ENCODE measurements around the gene PLCB4. TPM values are rescaled to one million over a fixed set of nuclear protein-coding genes. Genes with fewer than 3 reads are reported as not detected.

Gene PLCB4
- total RNA-seq, 1 experiment from 2014 or later = 12.6 TPM

DNA sequence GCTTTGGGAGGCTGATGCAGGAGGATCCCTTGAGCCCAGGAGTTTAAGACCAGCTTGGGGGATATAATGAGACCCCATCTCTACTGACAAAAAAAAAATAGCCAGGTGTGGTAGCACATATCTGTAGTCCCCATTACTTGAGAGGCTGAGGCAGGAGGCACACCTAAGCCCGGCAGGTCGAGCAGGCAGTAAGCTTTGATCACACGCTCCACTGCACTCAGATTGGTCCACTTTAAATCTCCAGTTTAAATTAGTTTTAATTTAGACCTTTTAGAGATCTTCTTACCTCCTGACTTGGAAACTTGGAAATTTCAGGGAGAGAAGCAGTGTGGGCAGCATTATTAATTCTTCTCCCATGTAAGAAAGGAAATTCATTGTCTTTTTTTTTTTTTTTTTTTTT, 16.8 kb upstream of the PLCB4 start:
- DNase-seq (ENCODE audit: low spot score) (no peak), ATAC-seq (no peak)
- Mint-ChIP-seq H3K36me3 (peaks cover 19% of the 10 kb centered on the region), H3K9me3 (peaks cover 20% of the 10 kb centered on the region), H3K27me3 (ENCODE audit: low read depth) (no peaks in the 10 kb centered on the region), H3K27ac (no peak overlapping the region), H3K4me1 (peaks cover 14% of the 10 kb centered on the region), H3K4me3 (no peak overlapping the region)
- CTCF ChIA-PET = interaction anchor here (0.7 kb wide), 3 partner anchors 71 to 86 kb away, joined by 3 to 5 read pairs (median 3); no protein-coding TSS in a partner anchor
- TF ChIP-seq TP53 (CRISPR knock-in tag; IDR thresholded peaks at IDR 0.05) (no peak), IRF2 (CRISPR knock-in tag; IDR thresholded peaks at IDR 0.05; ENCODE audit: borderline replicate concordance, low read depth) (no peak), GTF2I (CRISPR knock-in tag; conservative IDR thresholded peaks at IDR 0.05) (no peak), ZNF232 (CRISPR knock-in tag; IDR thresholded peaks at IDR 0.05) (no peak), ZNF263 (CRISPR knock-in tag; IDR thresholded peaks at IDR 0.05; ENCODE audit: low read depth) (no peak)
- TF ChIP-seq, protein P1, sequence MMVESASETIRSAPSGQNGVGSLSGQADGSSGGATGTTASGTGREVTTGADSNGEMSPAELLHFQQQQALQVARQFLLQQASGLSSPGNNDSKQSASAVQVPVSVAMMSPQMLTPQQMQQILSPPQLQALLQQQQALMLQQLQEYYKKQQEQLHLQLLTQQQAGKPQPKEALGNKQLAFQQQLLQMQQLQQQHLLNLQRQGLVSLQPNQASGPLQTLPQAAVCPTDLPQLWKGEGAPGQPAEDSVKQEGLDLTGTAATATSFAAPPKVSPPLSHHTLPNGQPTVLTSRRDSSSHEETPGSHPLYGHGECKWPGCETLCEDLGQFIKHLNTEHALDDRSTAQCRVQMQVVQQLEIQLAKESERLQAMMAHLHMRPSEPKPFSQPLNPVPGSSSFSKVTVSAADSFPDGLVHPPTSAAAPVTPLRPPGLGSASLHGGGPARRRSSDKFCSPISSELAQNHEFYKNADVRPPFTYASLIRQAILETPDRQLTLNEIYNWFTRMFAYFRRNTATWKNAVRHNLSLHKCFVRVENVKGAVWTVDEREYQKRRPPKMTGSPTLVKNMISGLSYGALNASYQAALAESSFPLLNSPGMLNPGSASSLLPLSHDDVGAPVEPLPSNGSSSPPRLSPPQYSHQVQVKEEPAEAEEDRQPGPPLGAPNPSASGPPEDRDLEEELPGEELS (CRISPR knock-in tag; IDR thresholded peaks at IDR 0.05) = no peak
- TF ChIP-seq, protein P2, sequence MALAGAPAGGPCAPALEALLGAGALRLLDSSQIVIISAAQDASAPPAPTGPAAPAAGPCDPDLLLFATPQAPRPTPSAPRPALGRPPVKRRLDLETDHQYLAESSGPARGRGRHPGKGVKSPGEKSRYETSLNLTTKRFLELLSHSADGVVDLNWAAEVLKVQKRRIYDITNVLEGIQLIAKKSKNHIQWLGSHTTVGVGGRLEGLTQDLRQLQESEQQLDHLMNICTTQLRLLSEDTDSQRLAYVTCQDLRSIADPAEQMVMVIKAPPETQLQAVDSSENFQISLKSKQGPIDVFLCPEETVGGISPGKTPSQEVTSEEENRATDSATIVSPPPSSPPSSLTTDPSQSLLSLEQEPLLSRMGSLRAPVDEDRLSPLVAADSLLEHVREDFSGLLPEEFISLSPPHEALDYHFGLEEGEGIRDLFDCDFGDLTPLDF (CRISPR knock-in tag; IDR thresholded peaks at IDR 0.05) = no peak
- TF ChIP-seq, protein P3, sequence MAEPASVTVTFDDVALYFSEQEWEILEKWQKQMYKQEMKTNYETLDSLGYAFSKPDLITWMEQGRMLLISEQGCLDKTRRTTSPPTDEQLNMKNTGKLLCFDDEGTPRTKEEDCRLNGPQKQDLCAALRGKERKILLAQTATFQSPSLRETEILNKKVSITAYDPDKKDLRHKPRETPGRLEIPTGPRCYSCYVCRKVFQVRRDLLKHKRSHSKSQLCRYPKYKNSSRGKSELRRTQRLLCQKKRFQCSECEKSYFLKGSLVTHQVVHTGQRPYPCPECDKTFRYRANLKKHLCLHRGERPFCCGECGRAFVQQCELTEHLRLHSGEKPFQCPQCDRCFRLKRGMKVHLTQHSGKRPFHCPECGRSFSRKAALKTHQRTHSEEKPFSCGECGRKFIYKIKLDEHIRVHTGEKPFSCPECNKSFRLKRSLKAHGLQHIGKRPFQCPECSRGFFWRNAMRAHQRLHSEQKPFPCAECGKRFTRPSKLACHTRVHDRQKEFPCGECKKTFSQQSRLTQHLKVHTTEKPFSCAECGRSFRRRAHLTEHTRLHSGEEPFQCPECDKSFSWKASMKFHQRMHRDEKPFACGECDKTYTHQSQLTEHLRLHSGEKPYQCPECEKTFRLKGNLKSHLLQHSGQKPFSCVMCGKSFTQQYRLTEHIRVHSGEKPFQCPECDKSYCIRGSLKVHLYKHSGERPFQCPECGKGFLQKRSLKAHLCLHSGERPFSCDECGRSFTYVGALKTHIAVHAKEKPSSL (CRISPR knock-in tag; conservative IDR thresholded peaks at IDR 0.05) = no peak
- TF ChIP-seq, protein P4, sequence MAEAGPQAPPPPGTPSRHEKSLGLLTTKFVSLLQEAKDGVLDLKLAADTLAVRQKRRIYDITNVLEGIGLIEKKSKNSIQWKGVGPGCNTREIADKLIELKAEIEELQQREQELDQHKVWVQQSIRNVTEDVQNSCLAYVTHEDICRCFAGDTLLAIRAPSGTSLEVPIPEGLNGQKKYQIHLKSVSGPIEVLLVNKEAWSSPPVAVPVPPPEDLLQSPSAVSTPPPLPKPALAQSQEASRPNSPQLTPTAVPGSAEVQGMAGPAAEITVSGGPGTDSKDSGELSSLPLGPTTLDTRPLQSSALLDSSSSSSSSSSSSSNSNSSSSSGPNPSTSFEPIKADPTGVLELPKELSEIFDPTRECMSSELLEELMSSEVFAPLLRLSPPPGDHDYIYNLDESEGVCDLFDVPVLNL (CRISPR knock-in tag; IDR thresholded peaks at IDR 0.05; ENCODE audit: borderline replicate concordance, low read depth) = no peak
- POLR2A ChIA-PET = no interaction called here

DNA sequence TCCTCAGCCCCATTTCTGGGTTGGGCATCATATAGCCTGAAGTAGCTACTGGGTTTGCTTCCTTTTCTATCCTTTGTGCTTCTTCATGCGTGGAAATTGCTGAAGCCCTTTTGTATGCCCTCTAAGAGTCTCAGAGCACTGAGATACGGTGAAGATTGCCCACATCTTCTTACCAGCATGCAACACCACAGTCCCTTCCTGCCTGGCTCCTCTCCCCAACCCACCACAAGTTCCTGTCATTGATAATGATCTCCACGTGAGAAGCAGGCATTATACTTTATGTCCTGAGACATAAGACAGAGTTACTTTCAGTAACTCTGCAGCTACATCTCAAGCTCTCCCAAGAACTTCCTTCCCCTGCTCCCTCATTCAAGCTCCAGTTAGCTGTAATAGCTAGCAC, 15.8 kb upstream of the PLCB4 start:
- no peak overlapping the region for H3K27ac Mint-ChIP-seq
- DNase-seq (ENCODE audit: low spot score) (no peak), ATAC-seq (no peak)
- POLR2A ChIA-PET = no interaction called here
- no peak overlapping the region for H3K4me3 Mint-ChIP-seq
- H3K9me3 Mint-ChIP-seq = peaks cover 10% of the 10 kb centered on the region
- CTCF ChIA-PET = no interaction called here
- peaks cover 9% of the 10 kb centered on the region for H3K36me3 Mint-ChIP-seq
- H3K4me1 Mint-ChIP-seq = peaks cover 14% of the 10 kb centered on the region
- no peaks in the 10 kb centered on the region for H3K27me3 Mint-ChIP-seq (ENCODE audit: low read depth)
- TF ChIP-seq, protein P5, sequence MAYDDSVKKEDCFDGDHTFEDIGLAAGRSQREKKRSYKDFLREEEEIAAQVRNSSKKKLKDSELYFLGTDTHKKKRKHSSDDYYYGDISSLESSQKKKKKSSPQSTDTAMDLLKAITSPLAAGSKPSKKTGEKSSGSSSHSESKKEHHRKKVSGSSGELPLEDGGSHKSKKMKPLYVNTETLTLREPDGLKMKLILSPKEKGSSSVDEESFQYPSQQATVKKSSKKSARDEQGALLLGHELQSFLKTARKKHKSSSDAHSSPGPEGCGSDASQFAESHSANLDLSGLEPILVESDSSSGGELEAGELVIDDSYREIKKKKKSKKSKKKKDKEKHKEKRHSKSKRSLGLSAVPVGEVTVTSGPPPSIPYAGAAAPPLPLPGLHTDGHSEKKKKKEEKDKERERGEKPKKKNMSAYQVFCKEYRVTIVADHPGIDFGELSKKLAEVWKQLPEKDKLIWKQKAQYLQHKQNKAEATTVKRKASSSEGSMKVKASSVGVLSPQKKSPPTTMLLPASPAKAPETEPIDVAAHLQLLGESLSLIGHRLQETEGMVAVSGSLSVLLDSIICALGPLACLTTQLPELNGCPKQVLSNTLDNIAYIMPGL (CRISPR knock-in tag; IDR thresholded peaks at IDR 0.05) = no peak
- TF ChIP-seq FOXJ3 (CRISPR knock-in tag; IDR thresholded peaks at IDR 0.05; ENCODE audit: borderline replicate concordance) (no peak), RORB (CRISPR knock-in tag; IDR thresholded peaks at IDR 0.05) (no peak), CREM (CRISPR knock-in tag; IDR thresholded peaks at IDR 0.05) (no peak), GTF2I (CRISPR knock-in tag; conservative IDR thresholded peaks at IDR 0.05) (no peak), KAT7 (CRISPR knock-in tag; IDR thresholded peaks at IDR 0.05; ENCODE audit: borderline replicate concordance) (no peak), CREB1 (CRISPR knock-in tag; IDR thresholded peaks at IDR 0.05) (no peak)
- TF ChIP-seq, protein P6, sequence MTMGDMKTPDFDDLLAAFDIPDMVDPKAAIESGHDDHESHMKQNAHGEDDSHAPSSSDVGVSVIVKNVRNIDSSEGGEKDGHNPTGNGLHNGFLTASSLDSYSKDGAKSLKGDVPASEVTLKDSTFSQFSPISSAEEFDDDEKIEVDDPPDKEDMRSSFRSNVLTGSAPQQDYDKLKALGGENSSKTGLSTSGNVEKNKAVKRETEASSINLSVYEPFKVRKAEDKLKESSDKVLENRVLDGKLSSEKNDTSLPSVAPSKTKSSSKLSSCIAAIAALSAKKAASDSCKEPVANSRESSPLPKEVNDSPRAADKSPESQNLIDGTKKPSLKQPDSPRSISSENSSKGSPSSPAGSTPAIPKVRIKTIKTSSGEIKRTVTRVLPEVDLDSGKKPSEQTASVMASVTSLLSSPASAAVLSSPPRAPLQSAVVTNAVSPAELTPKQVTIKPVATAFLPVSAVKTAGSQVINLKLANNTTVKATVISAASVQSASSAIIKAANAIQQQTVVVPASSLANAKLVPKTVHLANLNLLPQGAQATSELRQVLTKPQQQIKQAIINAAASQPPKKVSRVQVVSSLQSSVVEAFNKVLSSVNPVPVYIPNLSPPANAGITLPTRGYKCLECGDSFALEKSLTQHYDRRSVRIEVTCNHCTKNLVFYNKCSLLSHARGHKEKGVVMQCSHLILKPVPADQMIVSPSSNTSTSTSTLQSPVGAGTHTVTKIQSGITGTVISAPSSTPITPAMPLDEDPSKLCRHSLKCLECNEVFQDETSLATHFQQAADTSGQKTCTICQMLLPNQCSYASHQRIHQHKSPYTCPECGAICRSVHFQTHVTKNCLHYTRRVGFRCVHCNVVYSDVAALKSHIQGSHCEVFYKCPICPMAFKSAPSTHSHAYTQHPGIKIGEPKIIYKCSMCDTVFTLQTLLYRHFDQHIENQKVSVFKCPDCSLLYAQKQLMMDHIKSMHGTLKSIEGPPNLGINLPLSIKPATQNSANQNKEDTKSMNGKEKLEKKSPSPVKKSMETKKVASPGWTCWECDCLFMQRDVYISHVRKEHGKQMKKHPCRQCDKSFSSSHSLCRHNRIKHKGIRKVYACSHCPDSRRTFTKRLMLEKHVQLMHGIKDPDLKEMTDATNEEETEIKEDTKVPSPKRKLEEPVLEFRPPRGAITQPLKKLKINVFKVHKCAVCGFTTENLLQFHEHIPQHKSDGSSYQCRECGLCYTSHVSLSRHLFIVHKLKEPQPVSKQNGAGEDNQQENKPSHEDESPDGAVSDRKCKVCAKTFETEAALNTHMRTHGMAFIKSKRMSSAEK (CRISPR knock-in tag; IDR thresholded peaks at IDR 0.05; ENCODE audit: borderline replicate concordance) = no peak
- TF ChIP-seq, protein P7, sequence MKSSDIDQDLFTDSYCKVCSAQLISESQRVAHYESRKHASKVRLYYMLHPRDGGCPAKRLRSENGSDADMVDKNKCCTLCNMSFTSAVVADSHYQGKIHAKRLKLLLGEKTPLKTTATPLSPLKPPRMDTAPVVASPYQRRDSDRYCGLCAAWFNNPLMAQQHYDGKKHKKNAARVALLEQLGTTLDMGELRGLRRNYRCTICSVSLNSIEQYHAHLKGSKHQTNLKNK (CRISPR knock-in tag; IDR thresholded peaks at IDR 0.05) = no peak
- TF ChIP-seq, protein P8, sequence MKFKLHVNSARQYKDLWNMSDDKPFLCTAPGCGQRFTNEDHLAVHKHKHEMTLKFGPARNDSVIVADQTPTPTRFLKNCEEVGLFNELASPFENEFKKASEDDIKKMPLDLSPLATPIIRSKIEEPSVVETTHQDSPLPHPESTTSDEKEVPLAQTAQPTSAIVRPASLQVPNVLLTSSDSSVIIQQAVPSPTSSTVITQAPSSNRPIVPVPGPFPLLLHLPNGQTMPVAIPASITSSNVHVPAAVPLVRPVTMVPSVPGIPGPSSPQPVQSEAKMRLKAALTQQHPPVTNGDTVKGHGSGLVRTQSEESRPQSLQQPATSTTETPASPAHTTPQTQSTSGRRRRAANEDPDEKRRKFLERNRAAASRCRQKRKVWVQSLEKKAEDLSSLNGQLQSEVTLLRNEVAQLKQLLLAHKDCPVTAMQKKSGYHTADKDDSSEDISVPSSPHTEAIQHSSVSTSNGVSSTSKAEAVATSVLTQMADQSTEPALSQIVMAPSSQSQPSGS (CRISPR knock-in tag; IDR thresholded peaks at IDR 0.05; ENCODE audit: borderline replicate concordance, low read depth) = no peak
- TF ChIP-seq, protein P4 (CRISPR knock-in tag; IDR thresholded peaks at IDR 0.05; ENCODE audit: borderline replicate concordance, low read depth) = no peak

All from WTC11 (cell line).